GM19043 (cell line): ENCODE data around the gene CNDP2.
"Not testable (repeated sequence)": the region's sequence is repeated elsewhere in the genome, so short reads cannot be mapped to it uniquely, and the experiment has no call there.

Source experiments
- ATAC-seq: cut with Tn5 transposase; IDR thresholded peaks from one replicate; pipeline ENCODE4 v1.9.1; 2021; ENCODE audit warnings: low read depth; ENCODE audit not compliant: unreplicated experiment

The CNDP2 gene

DNA sequence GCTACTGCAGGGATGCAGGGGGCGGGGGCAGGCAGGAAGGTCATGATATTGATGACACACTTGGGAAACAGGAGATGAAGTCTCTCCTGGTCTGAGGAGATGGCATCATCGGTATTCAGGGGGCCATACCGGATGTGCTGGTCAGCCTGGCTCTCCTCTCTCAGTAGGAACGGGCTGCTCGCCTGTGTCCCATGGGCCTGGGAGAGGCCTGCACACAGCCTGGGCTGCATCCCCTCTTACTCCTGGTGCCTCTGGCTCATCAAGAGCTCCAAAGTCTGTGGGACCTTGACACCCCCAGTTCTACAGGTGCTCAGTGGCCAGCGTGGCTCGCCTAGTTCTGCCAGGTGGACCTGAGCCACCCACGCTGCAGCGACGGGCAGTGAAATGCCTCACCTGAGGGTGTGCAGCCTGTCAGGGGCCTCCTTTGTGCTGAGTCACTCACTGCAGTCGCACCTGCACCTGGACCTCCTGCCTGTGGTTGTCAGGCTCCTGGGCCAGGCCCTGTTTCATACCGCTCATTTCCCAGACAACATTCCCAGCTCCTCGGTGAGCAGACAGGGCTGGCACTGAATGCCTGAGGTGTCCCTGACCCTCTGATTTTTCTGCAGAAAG lies 19.6 kb downstream of the CNDP2 start:
- ATAC-seq = no peak

DNA sequence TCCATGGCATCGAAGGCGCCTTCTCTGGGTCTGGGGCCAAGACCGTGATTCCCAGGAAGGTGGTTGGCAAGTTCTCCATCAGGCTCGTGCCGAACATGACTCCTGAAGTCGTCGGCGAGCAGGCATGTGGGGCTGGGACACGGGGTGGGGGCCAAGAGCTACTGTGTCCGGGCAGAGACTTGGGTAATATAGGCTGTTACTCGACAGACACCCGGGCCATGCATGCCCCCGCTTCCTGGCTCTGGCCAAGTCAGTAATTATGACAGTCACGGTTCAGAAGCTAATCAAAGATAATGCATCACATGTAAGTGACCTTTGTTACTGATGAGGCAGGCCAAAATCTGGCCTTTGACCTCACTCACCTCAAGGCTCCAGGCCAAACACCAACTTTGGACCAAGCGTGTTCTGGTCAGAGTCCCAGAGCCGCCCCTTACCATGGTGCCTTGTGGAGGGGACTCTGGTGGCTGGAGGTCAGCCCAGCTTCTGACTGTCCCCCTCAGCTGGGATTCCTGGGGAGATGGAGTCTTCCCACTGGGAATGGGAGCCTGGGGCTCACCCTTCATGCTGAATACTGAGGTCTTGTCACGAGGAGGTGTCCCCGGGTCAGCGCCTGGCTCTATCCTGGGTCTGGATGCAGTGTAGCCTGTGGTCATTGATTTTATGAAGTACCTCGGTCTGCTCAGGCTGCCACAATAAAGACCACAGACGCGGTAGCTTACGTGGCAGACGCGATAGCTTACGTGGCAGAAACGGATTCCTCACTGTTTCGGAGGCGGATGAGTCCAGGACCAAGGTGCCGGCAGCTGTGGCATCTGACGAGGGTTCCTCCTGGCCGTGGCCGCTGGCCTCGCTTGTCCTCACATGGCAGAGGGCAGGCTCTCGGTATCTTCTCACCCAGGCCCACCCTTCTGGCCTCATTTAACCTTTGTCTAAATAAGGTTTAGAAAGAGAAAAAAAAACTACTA lies 20.4 kb downstream of the CNDP2 start:
- ATAC-seq = no peak

DNA sequence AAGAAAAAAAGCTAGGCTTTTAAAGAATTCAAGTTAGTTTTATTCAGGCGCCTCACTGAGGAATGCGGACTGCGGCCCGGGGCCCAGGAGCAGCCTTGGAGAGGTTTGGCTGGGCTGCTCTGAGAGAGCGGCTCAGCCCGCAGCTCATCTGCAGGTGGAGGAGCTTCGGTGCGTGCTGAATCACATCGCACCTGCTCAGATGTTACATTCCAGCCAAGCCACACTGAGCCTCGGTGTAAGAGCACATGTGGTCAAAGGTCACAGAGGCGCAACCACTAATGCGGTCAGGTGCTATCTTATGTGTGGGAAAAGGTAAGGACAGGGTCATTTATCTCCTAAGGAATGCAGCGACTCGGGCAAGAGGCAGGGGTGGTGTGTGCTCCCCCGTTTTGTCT lies 21.1 kb downstream of the CNDP2 start:
- ATAC-seq = no peak

DNA sequence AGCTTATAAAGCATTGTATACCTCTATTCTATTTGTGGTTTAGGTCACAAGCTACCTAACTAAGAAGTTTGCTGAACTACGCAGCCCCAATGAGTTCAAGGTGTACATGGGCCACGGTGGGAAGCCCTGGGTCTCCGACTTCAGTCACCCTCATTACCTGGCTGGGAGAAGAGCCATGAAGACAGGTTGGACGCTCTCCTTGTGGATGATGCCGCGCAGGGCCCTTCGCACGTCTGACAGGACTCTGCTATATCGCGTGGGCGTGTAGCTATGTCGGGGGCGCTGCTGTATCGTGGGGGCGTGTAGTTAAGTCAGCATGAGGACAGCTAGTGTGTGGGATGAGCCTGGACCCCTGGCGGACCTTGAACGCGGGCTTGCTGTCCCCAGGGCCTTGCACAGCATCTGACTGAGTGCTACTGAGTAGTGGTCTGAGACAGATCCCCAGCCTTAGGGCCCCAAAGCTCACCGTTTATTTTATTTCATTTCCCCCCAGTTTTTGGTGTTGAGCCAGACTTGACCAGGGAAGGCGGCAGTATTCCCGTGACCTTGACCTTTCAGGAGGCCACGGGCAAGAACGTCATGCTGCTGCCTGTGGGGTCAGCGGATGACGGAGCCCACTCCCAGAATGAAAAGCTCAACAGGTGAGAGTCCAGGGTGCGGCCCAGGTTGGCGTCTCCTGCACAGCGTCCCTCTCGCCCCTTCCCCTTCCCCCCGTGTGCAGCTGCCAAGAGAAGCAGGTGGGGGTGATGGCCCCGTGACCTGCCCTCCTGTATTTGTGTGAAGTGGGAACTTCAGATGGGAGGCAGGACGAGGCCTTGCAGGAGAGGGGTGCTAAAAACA lies 22.5 kb downstream of the CNDP2 start:
- no peak for ATAC-seq

DNA sequence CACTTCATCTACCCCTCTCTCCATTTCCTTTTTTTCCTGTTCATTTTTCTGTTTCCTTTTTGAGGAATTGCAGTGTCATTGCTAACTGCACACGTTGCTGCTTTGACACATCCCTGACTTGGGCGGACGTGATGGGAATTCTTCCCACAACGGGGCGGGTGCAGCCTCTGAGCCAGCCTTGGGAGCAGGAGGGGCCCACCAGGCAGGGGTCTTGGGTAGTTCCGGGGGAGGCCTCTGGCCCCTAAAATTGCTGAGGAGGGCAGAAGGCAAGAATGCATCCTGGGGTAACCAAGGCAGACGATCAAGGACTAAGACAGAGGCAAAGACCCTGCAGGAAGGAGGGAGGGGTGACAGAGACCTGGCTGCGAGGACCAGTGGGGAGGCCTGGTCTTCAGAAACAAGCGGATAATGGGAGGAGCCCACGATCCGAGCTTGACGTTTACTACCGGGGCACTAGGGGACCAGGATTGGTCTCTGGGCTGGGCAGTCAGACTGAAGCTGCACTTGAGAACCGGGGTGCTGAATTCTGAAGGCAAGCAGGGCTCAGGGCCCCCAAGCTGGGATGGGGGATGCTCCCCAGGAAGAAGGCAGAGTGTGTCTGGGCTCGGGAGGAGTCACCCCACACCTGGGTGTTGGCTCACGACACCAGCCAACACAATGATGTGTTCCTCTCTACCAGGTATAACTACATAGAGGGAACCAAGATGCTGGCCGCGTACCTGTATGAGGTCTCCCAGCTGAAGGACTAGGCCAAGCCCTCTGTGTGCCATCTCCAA lies 23.3 kb downstream of the CNDP2 start:
- no peak for ATAC-seq

DNA sequence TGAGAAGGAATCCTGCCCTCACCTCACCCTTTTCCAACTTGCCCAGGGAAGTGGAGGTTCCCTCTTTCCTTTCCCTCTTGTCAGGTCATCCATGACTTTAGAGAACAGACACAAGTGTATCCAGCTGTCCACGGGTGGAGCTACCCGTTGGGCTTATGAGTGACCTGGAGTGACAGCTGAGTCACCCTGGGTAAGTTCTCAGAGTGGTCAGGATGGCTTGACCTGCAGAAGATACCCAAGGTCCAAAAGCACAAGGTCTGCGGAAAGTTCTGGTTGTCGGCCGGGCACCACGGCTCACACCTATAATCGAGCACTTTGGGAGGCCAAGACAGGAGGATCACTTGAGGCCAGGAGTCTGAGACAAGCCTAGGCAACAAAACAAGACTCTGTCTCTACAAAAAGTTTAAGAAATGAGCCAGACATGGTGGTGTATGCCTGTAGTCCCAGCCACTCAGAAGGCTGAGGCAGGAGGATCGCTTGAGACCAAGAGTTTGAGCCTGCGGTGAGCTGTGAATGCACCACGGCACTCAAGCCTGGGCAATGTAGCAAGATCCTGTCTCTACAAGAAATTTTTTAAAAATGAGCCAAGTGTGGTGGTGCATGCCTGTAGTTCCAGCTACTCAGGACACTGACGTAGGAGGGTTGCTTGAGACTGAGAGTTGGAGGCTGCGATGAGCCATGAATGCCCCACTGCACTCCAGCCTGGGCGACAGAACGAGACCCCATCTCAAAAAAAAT lies 24.1 kb downstream of the CNDP2 start:
- no peak for ATAC-seq

DNA sequence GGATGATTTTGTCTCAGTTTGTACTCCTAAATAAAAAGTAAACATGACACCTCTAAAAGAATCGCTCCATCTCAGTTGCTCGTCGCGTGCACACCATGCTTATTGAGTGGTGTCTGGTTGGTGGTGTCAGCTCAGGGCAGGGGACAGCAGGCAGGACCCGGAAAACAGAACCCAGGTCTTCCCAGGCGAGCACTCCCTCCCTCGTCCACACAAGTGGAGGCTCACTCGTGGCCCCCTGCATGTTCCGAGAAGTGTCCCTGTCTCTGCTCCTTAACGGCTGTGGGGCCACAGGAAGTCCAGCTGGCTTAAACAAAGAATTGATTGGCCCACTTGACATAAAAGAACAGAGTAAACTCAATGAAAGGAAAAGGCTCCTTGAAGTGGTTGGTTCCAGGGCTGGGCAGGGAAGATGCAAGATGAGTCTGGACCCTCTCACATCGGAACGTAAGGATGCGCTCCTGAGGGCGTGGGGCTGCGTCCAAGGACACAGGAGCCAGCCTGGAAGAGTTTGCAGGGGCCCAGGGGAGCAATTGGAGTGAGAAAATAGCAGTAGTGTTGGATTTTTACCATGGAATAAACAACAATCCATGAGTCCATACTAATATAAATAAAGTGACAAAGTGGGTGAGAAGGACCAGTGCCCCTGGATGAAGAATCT lies 25.0 kb downstream of the CNDP2 start:
- ATAC-seq = no peak

DNA sequence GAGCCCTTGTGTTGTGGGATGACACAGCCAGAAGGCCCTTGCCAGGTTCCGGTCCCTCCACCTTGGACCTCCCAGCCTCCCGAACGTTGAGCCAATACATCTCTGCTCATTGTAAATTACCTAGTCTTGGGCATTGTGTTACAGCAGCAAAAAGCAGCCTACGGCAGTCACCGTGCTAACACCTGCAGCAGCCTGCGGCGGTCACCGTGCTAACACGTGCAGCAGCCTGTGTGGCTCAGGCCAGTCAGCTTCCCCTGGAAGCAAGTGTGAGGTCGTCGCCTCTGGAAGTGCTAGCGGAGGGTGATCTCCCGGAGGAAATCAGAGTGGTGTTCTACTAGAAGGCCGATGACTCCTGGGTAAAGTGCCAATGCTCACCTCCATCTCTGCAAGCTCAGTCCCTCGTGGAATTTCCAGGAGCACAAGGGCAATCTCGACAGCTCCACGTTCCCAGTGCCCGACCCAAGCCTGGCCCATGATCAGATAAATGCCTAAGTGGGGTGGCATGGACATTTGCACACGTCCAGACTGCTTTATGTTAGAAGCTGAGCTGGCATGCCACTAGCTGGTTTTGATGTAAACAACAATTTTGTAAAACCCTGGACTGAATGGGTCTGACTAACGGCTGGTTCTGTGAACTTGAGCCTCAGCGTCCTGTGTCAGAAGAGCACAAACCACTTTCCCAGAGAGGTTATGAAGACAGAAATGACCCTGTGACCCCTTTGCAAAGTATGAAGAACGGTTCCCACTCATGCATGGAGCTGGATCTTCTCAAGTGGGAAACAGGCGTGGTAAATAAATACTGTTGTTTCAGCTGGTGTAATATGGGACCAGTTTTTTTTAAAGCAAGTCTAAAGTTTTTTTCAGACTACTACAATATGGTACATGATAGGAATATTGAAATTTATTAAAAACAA lies 26.7 kb downstream of the CNDP2 start:
- ATAC-seq = no peak

DNA sequence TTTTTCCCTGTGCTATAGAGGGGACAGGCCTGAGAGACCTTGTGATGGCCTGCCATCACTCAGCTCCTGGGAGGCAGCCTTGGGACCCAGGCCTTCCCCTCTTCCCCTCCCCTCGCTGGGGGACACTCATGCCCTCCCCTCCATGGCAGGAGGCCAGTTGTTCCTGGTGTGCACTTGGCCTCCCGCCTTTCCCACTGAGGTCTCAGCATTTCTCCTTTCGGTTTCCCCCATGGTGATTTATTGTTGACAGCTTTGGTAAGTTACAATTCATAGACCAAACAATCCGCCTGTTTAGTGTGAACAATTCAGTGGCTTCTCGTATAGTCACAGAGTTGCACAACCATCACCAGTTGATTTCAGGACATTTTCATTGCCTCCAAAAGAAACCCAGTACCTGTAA lies 27.9 kb downstream of the CNDP2 start:
- no peak for ATAC-seq

DNA sequence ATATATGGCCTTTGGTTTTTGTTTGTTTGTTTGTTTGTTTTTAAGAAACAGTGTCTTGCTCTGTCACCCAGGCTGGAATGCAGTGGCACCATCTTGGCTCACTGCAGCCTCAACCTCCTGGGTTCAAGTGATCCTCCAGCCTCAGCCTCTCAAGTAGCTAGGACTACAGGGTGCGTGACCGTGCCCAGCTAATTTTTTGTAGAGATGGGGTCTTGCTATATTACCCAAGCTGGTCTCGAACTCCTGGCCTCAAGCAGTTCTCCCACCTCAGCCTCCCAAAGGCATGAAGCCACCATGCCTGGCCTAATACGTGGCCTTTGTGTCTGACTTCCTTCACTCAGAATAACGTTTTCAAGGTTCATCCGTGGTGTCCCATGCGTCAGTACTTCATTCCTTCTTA lies 28.8 kb downstream of the CNDP2 start:
- not testable (repeated sequence) for ATAC-seq

DNA sequence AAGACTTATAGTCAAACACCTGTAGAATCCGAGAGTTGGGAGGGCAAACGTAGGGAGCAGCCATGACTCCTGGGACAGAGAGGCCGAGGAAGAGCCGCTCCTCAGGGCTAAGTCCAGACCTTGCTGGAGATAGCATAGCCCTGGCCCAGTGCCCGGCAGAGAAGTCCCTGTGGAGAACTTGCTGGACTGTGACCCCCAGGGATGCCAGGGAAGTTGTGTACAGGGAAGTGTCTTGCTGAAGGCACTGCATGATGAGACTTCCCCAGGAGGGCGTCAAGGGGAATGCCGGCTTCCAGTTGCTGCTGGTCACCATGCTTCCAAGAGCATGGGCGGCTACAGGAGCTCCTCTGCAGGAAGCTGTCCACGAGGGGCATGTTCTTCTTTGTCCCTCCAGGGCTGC lies 29.6 kb downstream of the CNDP2 start:
- no peak for ATAC-seq

DNA sequence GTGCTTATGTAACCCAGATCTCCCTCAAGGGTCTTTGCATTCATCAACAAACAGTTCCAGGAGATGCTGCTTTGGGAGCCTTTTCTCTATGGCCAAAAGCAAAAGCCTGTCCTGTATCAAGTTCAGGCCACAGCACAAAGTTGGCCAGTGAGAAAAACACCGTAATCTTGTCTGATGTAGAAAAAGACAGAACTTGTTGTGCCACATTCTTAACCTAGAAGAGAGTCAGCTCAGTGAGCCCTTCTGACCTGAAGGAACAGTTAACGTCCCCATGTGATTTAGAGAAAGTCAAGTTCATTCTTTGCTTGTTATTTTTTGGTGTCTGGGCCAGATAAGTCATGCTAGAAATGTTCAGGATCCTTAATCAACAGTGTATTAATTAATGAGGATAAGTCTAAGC lies 30.3 kb downstream of the CNDP2 start:
- ATAC-seq = no peak

DNA sequence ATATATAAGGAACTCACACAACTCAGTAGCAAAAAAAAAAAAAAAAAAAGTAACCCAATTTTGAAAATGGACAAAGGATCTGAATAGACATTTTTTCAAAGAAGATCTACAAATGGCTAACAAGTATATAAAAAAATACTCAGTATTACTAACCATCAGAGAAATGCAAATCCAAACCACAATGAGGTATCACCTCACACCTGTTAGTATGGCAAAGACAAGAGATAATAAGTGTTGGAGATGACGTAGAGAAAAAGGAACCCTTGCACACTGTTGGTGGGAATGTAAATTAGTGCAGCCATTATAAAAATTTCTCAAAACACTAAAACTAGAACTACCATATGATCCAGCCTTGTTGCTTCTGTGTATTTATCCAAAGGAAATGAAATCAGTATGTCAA lies 32.3 kb downstream of the CNDP2 start:
- ATAC-seq = no peak

DNA sequence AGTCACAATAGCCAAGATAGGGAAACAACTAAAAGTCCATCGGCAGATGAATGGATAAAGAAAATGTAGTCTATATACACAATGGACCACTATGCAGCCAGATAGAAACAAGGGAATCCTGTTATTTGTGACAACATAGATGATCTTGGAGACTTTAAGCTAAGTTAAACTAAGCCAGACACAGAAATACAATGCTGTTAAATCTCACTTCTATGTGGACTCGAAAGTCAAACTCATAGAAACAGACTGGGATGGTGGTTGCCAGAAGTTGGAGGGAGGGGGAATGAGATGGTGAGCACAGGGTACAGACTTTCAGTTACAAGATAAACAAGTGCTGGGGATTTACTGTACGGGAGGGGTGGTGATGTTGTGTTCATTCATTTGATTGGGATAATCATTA lies 32.8 kb downstream of the CNDP2 start:
- ATAC-seq = no peak

DNA sequence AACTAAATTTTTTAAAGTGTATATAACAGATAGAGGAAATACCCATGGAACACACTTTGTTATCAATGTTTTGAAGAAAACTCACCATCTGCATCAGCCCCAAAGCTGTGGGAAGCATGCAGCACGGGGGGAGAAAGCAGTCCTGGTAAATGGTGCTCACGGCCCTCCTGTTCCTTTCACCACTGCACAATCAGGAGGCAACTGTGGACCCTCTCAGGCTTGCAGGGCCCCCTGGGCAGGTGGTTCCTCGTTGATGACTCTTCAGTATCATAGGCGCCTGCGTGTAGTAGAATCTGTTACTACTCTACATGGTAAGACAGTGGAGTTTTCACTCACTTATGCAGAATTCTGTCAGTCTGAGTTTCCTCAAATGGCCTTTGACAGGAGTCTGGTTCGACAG lies 33.2 kb downstream of the CNDP2 start:
- ATAC-seq = no peak

DNA sequence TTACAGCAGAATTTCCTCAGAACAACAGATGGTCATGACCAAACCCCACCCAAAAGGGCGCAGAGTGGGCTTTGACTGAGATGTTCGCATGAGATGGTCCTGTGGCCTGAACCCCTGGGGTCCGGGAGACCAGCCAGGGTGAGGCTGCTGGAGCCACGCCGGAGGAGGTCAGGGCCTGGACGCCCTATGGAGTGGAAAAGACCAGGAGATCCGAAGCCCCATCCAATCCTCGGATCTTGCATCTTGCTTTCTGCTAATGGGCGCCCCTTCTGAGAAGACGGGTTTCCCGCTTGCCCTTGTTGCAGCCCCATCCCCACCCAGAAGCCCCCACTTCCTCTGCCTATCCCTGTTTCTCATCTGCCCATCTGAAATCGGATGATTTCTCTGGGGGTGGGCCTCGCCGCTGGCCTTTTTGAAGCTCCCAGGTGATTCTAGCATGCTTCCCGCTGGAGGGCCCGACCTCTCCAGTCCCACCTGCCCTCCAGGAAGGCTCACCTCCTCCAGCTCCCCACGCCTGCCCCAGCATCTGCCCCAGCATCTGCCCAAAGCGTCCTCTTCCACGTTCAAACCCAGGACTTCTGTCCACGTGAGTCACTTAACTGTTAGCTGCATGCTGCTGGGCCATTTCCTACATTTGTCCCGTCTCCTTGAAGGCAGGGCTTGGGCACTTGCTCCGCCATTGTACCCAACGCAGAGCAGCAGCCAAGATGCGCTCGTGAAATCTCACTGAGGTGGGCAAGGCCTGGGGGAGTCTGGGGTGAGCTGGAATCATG lies 33.8 kb downstream of the CNDP2 start:
- ATAC-seq = no peak

DNA sequence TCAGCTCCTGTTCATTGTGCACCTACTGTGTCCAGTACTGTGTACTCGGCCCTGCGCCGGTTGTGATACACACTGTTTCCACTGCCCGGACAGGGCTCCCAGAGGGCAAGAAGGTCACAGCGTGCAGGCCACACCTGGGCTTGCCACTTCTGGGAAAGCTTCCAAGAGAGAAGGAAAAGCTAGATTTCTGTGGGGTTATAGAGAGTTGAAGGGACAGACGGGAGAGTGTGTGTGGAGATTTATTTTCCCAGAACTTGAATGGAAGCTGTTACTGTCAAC lies 34.4 kb downstream of the CNDP2 start:
- no peak for ATAC-seq

DNA sequence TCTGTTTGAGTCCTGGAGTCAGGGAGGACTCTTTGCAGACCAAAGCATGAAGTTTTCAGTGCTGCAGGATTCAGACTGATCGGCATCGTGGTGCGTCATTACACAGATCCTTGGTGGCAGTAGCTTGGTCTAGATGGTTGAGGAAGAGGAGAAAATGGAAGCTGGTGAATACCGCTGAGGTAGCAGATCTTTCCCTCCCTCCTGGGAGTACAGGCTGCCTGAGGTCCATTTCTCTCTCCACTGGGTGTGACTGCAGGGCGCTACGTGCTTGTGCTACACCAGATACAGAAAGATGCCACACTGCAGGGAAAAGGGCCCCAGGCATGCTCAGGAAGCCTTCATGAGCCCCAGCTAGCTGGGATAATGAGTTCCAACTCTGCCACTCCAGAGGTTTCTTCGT lies 34.9 kb downstream of the CNDP2 start:
- ATAC-seq = no peak
